SIG-M5 treated with dmso at 0.1 percent for 504 hours (cell line): ENCODE results near the gene RNF225.
A peak's percentile ranks its signal among the peaks of the same experiment; 100 is the strongest.
"Not testable (repeated sequence)": the region's sequence is repeated elsewhere in the genome, so short reads cannot be mapped to it uniquely, and the experiment has no call there.

Experiments
- DNase-seq: peaks from one replicate; lab custom pipeline; 2025; ENCODE audit not compliant: unreplicated experiment; lab: John Stamatoyannopoulos, UW

Gene RNF225

DNA sequence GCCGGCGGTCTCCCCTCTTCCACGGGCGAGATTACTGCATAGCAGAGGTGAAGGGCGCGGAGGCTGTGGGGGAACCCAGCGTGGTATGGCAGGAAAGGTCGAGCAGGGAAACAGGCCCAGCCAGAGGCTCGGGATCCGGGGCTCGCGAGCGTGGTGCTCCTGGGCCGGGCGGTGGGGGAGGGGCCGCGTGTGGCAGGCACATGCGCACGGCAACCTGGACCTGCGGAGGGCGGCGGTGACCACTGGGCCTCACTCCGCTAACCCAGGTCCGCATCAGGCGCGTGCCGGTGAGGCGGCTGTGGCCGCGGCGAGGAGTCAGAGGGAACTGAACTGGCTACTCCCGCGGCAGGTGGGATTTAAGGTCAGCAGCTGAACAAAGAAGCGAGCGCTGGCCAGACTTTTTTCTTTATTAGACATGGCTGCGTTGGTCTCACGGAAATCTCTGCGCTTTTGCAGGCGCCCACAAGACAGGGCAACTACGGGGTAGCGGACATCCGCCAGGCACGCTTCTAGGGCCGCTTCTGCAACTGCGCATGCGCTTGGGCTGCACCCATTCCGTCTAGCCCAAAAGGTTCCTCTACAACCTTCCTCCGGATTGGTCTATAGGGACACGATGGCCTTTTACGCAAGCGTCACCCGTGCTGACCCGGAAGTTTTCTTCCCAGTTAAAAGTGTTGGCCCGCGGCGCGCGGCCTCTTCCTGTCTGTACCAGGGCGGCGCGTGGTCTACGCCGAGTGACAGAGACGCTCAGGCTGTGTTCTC is 8.7 kb upstream of the RNF225 start, which contains the start of gene RPS5:
TSS of gene RPS5 (plus strand) at position 694 of the 762 bp plus-strand sequence. CDS start 869 bp downstream, outside the sequence.
- peak; percentile 98 for DNase-seq

DNA sequence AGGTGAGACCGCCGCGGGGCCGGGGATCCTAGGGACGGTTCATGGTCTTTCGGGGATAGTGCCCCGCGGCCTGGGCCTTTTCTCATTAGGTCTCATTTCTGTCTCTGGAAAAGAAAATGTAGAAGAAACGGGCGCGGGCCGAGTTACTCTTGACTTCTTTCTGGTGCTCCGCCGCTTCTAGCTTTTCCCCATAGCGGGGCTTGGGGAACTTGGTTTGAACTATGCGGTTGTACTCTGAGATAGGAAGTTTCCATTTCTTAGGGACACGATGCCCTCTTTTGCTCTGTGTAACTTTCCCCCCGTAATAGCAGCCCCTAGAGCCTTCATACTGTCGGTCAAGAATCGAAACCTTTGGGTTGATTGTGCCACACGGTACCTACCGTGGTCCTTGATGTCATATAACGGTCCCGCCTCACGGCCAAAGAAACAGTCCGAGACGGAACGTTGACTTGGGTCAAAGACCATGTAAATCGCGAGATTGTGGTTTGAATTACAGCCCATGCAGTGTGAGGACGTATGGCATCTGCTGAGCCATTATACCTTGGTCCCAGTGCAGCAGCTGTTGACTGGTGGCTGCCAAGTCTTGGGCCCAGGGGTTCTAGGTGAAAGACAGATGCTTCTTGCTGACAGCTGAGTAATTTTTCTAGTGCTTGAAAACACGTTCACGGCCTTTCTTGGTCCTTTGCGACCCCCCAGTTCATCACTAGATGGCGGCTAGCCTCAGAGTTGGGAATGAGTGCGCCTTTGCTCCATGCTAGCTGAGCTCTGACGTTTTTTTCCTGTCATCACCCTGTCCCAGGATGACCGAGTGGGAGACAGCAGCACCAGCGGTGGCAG is 7.9 kb upstream of the RNF225 start:
- peak; percentile 14 for DNase-seq

DNA sequence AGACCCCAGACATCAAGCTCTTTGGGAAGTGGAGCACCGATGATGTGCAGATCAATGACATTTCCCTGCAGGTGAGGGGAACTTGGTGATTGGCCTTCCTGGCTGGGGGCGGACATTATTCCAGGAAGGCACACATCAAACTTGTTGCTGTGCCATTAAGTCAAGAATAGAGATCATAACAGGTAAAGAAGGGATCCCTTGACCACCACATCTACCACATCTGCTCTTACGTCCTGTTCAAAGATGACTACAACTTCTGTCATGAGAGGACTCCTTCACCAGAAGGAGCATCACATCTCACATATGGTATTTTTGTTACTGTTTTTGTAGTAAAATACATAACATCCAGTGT is 7.3 kb upstream of the RNF225 start:
- no peak for DNase-seq

DNA sequence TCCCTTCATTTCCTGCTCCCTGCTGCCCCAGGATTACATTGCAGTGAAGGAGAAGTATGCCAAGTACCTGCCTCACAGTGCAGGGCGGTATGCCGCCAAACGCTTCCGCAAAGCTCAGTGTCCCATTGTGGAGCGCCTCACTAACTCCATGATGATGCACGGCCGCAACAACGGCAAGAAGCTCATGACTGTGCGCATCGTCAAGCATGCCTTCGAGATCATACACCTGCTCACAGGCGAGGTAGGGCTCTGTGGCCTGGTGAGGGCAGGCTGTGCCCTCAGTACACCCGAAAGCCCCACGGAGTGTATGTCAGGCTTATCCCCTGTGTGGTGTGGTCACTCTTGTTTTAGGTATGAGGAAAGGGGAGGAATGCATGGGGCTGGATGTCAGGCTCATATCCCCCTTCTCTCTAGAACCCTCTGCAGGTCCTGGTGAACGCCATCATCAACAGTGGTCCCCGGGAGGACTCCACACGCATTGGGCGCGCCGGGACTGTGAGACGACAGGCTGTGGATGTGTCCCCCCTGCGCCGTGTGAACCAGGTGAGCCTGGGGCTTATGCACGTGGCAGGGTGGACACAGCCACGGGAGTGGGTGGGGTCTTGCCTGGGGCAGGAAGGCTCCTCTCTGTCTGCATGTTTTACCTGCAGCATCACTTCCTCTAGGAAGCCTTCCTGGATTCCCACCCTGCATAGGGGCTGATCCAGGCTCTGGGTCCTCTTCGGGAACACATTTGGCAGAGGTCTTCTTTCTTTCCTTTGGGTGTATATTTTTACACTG is 2.3 kb upstream of the RNF225 start:
- no peak for DNase-seq

DNA sequence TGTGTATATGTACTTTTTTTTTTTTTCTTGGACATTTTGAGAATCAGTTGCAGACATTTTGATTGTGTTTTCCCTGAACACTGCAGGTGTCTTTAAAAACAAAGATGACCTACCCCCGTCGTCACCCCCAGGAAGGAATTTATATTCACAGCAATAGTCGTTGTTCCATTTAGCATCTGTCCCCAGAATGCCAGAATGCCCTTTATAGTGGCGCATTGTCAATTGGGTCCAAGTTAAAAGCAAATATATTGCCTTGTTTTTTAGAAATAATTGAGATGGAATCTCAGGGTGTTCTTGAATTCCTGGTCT is 1.8 kb upstream of the RNF225 start:
- DNase-seq, result no peak

DNA sequence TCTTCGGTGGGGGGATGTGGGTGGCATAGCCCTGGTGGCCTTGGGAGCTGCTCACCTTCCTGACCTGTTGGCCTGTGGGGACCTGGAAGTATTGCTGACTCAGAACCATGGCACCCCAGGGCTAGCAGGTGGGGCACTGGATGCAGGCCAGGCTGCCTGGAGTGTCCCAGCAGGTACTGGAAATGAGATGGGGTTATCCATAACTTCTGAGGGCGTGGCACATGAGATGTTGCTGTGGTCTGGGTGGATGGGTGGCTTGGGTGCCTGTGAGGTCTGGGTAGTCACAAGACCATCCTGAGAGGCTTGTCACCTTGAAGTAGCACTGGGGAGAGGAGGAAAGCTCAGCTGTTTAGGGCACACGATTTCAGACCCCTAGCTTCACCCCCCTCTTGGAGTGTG is 636 bp upstream of the RNF225 start:
- DNase-seq, result no peak

DNA sequence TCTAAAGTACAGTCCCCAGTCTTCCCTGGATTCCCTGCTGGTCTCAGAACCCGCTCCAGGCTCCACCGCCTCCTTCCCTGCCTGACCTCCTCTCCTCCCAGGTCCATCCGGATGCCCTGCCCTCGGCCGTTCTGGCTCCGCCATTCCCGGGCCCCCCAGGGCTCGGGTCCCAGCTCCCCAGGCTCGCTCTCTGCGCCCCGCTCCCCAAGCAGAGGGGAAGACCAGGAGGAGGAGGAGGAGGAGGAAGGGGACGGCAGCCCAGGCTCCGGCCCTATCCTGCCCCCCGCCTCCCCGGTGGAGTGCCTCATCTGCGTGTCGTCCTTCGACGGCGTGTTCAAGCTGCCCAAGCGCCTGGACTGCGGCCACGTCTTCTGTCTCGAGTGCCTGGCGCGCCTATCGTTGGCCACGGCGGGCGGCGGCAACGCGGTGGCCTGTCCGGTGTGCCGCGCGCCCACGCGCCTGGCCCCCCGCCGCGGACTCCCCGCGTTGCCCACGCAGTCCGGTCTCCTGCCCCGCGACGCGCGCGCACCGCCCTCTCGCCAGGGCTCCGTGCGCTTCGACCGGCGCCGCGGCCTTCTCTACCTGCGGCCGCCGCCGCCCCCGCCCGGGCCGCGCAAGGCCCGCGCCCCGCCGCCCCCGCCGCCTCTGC is 647 bp downstream of the RNF225 start:
- no peak for DNase-seq

DNA sequence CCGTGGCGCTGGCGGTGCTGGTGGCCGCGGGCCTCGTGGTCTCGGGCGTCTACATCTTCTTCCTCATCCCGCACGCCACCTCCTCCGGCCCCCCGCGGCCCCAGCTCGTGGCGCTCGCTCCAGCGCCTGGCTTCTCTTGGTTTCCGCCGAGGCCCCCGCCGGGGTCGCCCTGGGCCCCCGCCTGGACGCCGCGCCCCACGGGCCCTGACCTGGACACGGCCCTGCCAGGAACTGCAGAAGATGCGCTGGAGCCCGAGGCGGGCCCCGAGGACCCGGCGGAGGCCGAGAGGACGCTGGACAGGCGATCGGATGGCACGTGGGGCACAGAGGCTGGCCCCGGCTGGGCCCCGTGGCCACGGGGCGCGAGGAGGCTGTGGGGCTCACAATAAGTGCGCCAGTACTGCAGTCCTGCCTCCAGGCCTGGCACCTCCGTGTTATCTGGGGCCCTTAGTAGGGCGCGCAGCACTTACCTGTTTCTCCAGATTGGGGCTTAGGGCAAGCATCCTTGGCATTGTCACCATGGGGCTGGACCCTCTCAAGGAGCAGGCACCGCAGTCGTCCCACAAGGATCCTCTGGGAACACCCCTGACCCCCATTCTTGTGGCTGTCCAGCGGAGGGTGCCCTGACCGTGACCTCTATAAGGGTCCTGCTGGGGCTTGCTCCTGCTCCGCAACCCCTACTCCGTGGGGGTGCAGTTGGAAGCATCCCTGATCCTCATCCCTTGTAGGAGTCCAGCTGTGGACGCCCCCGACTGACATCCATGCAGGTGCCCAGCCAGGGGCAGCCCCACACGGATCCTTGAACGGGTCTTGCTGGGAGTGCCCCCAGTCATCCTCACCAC is 1.5 kb downstream of the RNF225 start:
- DNase-seq, result no peak

DNA sequence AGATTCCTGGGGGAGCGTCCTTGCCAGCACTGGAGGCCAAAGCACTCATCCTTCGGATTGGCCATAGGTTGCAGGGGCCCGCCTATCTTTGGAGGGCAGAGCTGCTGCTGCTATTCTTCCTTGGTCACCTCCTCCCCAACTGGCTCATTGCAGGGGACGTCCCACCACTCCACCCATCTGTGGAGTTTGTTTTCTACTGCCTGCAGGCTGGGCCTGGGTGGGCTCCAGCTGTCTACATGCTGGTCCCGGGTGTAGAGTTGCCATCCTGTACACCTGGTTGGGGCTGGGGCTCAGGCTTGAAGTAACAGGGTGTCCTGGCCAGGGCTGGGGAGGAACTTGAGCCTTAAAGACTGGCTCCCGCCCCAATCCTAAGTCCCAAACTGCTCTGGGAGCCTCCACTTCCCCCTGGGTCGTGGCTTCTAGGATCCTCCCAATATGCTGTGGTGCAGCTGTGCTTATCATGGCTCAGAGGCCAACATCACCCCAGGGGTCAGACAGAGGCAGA is 2.1 kb downstream of the RNF225 start:
- no peak for DNase-seq

DNA sequence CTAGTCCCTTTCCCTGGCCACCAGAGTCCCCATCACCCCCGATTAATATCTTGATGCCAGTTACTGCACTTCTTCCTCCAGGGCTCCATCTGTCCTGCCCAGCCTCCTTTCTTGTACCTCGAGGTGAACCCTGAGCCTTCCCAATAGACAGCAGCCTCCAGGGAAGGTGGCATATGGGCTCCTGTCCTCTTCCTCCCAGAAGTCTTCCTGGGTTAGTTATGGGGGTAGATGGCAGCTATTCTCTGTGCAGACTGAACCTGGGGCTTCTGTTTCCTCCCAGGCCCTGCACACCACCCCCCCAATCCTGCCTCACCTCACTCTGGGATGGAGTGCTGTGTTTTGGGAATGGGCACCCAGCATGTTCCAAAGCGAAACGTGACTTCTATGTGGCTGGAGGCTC is 2.6 kb downstream of the RNF225 start:
- DNase-seq, result no peak

DNA sequence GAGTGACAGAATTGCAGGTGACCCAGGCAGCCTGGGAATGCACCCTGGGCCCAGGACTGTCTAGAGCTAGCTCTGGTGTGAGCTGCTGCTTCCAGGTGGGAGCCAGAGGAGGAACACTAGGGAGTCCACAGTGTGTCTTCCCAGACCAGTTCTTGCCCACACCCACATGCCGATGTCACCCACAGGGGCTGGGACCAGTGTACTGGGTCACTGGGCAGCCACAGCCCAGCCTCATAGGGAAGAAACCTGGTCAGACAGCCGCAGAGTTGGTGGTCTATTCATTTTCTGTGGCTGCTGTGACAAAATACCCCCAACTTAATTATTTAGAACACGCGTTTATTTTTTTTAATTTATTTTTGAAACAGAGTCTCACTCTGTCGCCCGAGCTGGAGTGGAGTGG is 3.1 kb downstream of the RNF225 start:
- DNase-seq, result no peak

DNA sequence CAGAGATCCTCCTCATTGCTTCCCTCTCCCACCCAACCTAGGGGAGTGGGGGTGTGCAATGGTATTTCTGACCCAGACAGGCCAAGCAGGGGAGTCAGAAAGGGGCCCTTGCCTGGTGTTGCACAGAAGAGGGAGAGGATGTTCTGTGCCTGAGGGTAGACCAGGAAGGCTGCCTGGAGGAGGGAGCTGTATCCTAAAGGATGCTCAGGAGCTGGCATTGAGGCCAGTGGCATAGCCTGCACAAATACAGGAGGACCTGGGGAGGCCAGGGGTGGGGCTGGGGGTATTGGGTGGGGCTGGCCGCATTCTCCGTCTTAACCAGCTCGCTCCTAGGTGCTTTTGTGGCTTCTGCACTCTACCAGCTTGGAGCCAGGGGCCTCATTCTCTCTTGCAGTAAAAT is 4.4 kb downstream of the RNF225 start:
- DNase-seq, result no peak

DNA sequence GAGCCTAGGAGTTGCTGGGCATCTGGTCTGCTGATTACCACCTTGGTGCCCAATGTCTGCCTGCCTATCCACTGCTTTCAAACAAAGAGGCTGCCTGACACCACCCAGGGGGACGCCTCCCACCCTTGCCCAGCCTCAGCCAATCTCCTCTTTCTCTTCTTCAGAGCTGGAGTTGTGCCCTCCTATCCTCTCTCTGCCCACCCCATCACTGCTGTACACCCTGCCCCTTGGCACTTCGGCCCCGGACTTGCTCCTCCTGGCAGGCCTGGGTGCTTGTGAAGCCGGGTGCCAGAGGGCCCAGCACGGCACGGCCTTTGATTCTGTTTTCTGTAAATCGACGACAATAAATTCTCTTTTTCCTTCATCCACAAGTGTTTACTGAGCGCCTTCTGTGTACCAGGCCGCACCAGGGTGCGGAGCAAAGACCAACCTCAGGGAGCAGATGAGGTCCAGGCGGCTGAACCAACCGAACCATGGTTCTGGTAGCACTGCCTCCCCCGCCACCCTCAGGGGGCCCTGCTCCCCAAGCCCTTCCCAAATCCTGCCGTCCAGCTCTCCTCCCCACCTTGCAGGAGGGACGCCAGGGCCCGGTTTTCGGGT is 5.0 kb downstream of the RNF225 start:
- DNase-seq, result no peak

DNA sequence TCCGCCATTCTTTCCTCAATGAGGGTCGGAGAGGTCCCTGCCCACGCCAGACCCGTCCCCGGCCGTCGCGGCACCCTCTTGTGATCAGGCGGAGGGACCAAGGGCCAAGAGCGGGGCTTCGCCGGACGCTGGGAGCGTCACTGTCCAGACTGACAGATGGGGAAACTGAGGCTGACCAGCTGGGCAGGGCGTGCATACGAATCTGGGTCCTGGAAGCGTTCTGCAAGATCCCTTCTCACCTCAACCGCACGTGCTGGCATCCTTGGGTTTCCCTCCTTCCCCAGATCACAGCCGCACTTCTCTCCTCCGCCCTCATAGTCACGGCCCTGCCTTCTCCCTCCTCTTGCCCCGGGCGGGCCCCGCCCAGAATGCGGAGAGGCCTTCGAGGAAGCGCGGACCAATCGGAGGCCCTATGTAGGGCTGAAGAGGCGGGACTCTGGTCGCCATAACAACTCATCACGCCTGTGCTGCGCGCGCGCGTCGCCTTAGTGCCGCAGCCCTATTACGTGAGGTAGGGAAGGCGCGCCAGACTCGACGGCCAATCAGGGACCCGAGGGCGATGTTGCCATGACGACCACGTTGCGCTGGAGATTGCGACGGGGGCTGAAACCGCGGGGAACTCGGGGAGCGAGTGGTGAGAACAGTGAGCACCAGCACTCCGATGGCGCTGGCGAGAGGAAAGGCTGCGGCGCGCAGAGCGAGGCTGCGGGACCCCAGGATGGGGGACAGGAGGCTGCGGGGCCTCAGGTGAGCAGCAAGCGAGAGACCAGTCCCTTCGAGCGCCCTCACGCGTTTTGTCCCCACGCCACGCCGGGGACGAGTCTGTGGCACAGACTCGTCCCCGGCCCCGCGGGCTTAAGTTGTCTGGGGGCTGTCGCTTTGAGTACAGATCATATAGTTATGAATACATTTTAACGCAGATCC is 5.7 kb downstream of the RNF225 start:
- DNase-seq, result peak; percentile 97

DNA sequence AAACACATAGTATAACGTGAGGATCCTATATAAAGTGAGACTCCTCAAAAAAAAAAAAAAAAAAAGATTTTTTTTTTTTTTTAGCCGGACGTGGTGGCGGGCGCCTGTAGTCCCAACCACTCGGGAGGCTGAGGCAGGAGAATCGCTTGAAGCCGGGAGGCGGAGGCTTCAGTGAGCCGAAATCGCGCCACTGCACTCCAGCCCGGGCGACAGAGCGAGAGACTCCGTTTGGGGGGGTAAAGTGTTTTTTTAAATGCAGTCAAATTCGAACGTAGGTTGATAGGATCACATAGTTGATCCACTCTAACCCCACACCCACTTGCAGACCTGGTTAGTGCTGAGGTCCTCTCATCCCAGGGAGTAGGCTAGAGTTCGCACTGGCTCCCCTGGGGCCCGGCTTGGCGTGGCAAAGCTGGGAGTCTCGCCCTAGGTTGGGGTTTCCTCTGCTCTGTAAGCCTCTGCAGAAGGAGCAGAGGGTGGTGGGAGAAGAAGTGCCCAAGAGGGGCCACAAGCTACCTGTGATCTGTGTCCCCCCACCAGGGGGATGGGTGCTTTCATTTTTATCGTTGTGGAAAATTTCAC is 6.5 kb downstream of the RNF225 start:
- no peak for DNase-seq

DNA sequence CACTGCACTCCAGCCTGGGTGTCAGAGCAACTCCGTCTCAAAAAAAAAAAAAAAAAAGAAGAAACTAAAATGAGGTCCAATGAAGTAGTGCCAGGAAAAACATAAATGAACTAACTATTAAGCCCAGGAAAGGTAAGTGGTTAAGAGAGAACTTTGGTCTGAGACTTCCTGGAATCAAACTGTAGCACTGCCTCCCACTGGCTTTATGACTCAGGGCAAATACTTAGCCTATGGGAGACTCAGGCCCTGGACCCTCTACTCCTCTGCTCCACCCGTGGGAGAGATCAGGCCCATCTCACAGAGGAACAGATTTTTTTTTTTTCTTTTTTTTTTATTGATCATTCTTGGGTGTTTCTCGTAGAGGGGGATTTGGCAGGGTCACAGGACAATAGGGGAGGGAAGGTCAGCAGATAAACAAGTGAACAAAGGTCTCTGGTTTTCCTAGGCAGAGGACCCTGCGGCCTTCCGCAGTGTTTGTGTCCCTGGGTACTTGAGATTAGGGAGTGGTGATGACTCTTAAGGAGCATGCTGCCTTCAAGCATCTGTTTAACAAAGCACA is 8.5 kb downstream of the RNF225 start:
- not testable (repeated sequence) for DNase-seq

DNA sequence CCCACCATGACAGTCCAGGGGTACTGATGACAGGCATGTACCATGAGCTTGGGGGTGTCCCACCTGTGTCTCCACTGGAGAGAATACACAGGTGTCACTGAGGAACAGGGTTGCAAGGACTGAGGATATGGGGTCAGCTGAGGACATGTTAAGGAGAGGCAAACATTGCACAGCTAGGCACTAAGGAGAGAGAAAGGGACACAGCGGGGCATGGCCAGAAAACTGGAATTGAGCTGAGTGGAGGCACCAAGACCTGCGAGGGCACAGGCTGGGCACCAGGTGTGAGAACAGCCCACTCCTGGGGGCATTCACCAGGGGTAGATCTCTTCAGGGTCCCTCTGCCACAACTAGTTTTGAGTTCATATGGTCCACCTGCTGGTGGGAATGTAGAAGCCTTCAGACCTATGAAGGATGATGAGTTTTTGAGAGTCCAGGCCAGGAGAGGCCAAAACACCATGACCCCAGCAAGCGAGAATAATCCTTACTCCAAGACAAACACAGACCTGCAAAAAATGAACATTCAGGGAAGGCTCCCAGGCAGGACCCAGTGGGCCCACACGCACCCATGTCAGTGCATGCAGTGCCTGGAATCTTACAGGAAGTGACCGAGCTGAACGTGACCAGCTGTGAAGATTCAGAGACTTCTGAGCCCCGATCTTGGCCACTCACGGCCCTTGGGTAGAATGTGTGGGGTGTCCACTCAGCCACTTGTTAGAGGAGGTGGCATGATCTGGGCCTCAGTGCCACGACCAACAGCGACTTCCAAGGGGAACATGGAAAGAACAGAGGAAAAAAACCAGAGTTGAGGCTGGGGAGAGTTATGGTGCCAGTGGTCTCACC is 11.6 kb downstream of the RNF225 start:
- DNase-seq, result no peak
